NCI-H226 (cell line): ENCODE data around the gene SPSB3.

Source experiments
- DNase-seq: peaks from one replicate; pipeline ENCODE4 v3.0.0-alpha.2; 2015

Gene SPSB3

DNA sequence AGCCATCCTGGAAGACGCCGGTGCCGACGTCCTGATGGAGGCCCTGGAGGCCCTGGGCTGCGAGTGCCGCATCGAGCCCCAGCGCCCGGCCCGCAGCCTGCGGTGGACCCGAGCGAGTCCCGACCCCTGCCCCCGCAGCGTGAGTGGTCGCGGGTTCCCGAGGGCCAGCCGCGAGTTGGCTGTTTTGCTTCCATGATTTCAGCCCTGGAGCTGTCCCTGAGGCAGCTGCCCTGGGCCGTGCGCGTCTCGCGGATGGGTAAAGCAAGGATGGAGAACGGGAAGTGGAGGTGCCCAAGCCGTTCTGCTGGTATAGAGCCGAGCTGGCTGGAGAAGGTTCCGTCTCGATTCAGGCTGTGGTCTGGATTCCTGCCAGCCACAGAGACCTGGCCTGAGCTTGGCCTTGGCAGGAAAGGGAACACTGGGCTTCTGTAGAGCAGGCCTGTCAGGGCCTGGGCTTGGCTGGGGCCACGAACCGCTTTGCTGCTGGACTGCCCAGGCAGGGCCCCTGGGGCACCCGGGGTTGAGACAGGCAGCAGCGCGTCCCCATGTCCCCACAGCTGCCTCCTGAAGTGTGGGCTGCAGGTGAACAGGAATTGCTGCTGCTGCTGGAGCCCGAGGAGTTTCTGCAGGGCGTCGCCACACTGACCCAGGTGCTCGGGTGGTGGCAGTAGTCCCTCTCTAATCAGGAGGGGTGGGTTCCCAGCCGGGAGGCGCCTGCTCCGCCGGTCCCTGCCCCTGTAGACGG, 8.5 kb downstream of the SPSB3 start:
- no peak for DNase-seq

DNA sequence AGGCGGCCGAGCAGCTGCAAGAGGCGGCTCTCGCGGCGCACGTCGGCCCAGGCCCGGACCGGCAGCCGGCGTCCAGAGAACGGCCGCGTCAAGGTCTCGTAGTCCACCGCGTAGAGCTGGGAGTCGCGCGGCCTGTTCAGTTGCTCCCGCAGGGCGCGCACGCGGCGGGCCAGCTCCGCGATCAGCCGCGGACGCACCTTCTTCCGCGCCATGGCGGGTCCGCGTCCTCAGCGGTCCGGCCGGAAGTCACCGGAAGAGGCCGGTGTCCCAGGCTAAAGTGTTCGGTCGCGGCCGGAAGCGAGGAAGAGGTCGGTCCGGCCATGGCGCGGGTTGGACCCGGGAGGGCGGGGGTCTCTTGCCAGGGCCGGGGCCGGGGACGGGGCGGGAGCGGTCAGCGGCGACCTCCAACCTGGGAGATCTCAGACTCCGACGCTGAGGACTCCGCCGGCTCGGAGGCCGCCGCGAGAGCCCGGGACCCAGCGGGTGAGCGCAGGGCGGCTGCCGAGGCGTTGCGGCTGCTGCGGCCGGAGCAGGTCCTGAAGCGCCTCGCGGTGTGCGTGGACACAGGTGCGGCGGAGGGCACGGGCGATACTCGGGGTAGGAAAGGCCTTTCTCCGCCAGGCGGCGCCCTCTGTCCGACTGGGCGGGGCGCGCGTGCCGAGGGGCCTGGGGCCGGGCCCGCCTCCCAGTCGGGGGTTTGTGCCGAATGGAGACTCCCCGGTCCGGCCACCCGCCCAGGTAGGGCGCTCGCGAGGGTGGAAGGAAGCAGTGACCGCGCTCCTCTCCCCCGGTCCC, 9.3 kb downstream of the SPSB3 start, which contains the start of gene MRPS34:
MRPS34 (minus strand) TSS at position 227 of the 795 bp plus-strand sequence; CDS start at position 212, 15 bp downstream.
- DNase-seq = peak; percentile 88

DNA sequence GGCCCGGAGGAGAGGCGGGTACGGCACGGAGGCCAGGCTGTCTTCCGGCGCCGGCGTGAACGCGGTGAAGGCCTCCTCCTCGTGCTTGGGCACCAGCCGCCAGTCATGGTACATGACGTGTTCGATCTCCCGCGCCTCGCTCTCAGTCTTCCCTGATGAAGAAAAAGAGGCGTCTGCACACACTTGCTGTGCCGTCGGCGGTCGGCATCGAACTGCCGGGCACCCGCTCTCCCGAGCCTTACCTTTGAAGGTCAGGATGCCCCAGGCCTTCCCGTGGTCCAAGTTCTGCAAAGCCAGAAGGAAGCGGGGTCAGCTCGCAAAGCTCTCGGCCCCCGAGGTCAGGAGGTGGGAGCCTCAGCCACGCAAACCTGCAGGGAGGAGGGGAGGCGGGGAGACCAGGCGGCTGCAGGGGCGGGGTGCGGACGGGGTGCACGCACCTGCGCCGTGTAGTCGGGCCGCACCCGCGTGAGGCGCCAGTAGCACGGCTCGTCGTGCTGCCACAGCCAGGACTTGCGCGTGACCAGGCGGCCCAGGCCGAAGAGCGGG, 9.9 kb downstream of the SPSB3 start, which contains the start of gene EME2:
EME2 (plus strand) TSS at position 449 of the 546 bp plus-strand sequence. CDS start 418 bp downstream, outside the sequence.
- peak; percentile 19 for DNase-seq

DNA sequence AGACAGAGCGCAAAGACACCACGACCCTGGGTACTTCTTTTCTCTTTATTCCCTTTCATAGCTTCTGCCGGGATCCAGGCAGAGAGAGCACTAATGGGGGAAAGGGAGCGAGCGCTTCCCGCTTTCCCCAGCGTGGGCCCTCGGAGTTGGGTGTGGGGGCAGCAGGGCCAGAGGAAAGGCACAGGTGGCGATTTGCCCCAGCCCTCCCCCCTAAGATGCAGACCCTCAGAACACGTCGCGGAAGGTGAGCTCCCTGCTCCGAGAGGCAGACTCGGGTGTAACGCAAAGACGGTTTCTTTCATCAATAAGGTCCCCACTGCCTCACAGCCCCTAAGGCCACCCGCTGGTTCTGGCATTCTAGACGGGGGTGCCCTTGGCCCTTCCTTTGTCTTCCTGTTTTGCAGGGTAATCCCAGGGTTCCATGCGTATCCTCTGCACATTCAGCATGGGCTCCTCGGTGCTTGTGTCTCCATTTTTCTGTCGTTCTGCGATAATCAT, 10.5 kb downstream of the SPSB3 start:
- no peak for DNase-seq

DNA sequence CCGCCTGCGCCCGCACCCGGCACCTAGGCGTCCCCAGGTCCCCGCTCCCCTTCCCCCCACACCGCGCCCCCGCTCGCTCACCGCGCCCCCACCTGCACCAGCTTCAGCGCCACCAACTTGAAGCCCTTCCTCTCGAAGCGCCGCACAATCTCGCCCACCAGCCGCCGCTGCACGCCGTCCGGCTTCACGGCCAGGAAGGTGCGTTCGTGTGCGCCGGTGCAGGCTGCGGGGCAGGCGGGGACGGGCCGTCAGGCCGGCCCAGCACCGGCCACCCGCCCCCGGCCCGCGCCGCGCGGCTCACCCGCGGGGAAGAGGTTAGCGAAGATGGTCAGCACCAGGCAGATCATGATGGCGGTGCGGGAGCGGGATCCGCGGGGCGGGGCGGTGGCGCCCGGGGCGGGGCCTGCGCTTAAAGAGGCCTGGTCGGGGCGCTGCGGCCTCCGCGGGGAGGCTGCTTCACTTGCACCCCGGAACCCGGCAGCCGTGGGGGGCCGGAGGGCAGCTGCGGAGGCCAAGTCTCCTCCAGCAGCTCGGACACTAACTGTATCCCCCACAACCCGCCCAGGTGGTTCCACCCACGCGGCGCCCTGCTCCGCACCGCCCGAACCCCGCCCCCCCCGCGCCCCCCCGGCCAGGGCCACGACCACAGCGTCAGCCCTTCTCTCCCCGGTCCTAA, 11.0 kb downstream of the SPSB3 start, which contains the start of gene NME3:
NME3 (minus strand) TSS at position 356 of the 676 bp plus-strand sequence; CDS start at position 347, 9 bp downstream.
- peak; percentile 57 for DNase-seq

DNA sequence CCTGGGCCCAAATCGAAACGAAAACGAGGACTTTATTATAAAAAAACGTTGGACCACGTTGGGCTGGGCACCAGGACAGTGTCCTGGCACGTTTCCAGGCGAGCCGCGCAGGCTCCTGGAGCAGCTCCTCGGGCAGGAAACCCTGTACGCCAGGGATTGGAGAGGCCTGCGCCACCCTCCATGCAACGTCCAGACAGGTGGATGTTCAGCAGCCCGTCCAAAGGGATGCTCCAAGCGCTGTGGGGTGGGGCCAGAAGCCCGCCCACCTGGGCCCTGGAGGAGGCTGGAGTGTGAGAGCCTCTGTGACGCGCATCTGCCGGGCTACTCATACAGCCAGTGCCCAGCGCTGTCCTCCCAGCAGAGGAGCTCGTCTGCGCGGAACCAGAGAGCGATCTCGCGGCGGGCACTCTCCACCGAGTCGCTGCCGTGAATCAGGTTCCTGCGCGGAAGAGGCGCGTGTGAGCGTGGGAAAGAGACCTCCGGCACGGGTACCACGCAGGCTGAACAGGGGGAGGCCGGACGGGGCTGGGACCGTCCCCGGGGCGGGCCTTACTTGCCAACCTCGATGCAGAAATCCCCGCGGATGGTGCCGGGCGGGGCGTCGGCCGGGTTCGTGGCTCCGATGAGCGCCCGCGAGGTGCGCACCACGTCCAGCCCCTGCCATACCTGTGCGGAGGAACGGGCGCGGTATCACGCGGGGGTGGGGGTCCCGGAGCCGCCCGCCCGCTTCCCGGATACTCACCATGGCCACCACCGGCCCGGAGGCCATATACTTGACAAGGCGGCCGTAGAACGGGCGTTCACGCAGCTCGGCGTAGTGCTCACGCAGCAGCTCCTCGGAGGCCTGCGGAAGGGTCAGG, 11.8 kb downstream of the SPSB3 start:
- DNase-seq = peak; percentile 85

DNA sequence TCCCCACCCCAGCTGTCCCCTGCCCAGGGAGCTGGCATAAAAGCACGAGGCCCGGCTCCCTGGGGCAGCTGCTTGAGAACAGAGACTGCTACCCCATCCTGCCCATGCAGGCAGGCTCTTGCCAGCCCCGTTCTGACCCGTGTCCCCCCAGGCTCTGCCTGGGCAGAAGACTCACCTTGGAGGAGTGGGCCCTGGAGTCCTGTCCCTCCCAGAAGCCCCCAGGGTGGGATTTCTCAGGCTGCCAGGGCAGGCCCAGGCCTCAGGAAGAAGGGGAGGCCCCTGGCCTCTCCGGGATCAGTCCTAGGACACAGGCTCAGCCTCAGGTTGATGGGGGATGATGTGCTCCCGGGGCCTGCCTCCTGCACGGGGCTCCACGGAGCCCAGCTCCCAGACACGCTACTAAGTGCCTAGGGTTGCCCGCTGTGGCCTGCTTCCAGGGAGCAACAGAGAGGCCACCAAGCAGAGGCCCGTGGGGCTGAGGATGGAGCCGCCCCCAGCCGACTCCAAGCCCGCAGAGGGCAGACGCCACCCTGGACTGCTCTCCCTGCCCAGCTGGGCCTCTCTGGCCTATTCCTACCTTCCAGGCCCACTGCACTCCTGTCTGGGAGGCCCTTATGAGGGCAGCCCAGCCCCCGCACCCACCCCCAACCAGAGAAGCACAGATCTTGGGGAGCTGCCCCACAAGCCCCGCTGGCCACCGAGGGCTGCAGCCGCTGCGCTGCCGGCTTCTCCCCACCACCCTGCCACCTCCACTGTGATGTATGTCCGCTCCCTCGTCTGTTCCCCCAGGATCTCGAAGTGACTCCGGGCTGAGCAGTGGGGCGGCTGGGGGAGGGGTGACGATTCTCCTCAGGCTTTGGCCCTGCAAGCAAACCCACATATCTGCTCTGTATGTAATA, 12.7 kb downstream of the SPSB3 start:
- DNase-seq = no peak

DNA sequence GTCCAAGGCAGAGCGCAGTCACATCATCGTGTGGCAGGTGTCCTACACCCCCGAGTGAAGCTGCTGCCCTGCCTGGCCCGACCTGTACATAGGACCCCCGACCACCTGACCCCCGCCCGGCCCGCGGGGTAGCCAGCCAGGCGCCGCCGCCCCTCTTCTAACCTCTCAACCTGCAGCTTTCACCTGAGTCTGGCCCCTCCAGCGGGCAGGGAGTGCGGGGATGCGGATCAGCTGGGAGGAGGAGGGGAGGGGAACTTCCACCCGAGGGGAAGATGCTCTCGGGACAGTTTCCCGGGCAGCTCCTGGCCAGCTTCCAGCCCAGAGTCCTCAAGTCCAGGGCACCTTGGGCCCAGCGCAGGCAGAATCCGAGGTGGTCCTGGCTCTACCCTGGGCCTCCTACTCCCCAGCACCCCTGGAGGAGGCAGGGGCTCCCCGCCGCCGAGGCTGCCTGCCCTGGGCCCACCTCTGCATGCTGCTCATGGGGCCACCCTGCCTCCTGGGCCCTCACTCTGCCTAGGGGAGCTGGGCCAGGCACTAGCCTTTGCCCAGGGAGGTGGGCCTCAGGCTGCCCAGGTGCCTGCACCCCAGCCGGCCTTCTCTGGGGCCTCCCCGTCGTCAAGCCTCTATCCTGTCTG, 13.5 kb downstream of the SPSB3 start:
- DNase-seq = no peak

DNA sequence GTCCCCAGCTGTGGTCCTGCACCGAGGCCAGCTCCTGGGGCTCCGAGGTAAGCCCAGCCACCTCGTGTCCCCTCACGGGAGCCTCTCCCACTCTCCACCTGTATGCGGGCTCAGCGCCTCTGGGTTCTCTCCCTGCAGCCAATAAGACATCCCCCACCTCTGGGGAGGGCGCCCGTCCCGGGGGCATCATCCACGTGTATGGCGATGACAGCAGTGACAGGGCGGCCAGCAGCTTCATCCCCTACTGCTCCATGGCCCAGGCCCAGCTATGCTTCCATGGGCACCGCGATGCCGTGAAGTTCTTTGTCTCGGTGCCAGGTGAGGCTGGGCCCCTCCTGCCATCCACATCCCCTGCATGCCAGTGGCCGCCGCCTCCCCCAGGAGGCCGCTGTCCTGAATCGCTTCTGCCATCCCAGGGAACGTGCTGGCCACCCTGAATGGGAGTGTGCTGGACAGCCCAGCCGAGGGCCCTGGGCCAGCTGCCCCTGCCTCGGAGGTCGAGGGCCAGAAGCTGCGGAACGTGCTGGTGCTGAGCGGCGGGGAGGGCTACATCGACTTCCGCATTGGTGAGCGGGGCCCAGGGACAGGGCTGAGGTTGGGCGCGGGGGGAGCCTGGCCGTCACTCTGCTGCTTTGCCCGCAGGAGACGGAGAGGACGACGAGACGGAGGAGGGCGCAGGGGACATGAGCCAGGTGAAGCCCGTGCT, 14.2 kb downstream of the SPSB3 start:
- no peak for DNase-seq

DNA sequence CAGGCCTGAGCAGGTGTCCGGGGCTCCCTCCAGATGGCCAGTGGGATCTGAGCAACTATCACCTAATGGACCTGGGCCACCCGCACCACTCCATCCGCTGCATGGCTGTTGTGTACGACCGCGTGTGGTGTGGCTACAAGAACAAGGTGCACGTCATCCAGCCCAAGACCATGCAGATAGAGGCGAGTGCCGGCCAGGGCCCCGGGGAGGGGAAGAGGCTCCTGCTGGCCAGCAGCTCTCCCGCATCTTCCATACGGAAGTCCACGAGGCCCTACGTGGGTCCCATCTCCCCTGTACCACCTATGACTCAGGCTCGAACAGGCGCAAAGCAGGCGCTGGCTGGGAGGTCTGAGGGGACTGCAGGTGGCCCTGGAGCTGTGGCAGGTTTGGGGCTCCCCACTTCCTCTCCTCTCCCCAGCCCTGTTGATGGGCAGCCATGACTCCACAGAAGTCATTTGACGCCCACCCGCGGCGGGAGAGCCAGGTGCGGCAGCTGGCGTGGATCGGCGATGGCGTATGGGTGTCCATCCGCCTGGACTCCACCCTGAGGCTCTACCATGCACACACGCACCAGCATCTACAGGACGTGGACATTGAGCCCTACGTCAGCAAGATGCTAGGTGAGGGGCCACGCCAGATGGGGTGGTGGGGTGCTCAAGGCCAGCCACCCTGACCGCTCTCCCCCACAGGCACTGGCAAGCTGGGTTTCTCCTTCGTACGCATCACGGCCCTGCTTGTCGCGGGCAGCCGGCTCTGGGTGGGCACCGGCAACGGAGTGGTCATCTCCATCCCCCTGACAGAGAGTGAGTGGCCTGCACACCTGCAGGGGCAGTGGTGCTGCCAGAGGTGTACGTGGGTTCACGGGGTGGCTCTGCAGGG, 15.0 kb downstream of the SPSB3 start:
- DNase-seq = no peak

DNA sequence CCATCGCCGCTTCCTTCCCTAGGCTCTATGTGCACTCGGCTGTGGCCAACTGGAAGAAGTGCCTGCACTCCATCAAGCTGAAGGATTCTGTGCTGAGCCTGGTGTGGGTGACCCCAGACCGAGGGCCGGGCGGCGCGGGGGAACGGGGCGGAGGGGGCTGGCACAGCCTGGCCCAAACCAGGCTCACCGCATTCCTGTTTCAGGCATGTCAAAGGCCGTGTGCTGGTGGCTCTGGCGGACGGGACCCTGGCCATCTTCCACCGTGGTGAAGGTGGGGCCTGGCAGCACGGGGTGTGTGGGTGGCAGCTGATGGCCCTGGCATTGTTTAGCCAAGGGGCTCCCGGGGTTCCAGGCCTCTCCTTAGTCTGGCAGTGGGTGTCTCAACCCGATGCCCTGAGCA, 15.7 kb downstream of the SPSB3 start:
- DNase-seq = no peak

DNA sequence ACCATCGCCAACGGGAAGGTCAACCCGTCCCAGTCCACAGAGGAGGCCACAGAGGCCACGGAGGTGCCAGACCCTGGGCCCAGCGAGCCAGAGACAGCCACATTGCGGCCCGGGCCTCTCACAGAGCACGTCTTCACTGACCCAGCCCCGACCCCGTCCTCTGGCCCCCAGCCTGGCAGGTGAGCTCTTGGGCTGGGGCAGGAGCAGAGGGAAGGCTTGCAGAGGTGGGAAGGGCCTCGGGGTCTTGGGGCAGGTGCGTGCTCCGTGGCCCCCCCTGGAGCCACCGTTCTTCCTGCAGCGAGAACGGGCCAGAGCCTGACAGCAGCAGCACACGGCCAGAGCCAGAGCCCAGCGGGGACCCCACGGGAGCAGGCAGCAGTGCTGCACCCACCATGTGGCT, 16.1 kb downstream of the SPSB3 start:
- no peak for DNase-seq

DNA sequence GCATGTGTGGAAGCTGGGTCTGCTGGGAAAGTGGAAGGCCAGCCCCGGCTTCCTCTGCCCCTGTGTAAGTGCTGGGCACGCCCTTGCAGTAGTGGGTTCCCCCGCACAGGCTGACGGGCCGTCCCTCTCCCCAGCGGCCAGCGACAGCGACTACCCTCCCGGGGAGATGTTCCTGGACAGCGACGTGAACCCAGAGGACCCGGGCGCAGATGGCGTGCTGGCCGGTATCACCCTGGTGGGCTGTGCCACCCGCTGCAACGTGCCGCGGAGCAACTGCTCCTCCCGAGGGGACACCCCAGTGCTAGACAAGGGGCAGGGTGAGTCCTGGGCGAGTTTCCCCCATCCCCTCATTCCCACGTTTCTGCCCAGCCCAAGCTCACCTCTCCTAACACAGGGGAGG, 16.5 kb downstream of the SPSB3 start:
- DNase-seq = no peak

DNA sequence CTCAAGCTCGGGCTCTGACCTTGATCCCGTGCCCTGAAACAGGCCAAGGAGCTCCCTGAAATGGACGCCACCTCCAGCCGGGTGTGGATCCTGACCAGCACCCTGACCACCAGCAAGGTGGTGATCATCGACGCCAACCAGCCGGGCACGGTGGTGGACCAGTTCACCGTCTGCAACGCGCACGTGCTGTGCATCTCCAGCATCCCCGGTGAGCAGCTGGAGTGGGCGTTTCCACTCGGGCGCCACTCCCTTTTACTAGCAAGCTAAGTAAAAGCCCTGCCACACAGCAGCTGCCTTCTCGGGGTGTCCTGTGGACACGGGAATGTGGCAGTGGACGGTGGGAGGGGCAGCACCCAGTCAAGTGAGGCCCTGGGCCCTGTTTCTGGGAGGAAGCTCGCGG, 17.4 kb downstream of the SPSB3 start:
- no peak for DNase-seq

DNA sequence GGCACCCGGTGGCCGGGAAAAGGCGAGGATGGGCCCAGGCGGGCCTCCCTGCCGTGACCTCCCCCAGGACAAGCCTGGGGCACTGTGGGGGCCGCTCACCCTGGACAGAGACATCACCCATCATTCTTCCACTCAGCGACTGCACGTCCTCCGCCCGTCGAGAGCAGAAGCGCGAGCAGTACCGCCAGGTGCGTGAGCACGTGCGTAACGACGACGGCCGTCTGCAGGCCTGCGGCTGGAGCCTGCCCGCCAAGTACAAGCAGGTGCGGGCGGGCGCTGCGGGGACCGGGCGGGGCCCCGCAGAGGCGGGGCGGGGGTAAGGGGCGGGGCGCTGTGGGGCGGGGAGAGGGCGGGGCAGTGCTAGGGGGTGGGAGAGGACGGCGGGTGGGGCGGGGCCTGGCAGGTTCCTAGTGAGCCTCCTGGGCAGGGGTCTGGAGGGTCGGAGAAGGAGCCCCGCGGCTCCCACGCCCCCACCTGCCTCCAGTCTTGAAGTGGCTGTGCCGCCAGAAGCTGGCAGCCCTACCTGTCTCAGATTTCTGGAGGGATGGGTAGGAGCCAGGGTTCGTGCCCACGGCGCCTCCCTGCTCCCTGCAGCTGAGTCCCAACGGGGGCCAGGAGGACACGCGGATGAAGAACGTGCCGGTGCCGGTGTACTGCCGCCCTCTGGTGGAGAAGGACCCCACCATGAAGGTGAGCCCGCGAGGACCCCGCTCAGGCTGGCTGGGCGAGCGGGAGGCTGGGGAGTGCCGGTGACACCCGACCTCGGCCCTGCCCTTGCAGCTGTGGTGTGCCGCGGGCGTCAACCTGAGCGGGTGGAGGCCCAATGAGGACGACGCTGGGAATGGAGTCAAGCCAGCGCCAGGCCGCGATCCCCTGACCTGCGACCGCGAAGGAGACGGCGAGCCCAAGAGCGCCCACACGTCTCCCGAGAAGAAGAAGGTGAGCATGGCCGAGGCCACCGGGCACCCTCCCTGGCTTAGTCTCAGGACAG, 18.6 kb downstream of the SPSB3 start:
- DNase-seq = no peak

DNA sequence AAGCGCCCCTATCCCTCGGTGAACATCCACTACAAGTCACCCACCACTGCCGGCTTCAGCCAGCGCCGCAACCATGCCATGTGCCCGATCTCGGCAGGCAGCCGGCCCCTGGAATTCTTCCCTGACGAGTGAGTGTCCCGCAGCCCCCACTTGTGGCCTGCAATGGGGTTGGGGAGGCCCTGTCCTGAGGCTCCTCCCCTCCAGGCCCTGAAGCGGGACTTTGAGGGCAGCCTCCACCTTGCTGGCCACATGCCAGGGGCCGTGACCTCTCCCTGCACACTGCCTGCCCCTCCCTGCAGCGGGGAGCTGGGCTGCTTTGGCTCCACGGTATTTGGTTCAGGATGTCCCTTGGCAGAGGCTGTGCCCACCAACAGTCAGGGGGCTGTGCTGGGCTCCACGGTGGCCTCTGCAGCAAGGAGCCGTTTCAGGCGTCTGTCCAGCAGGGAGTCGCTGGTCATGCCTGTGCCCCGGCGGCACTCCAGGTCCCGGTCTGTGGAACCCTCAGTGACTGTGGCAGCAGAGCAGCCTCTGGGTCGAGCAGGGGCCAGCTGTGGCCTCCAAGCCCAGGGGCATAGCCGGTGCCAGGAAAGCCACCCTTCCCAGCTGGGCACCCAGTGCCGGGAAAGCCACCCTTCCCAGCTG, 19.4 kb downstream of the SPSB3 start:
- DNase-seq = no peak
